Measurements from ENCODE around the gene RCSD1.

RCSD1 gene

GRCh38 chr1:167710836-167711235, 80.8 kb downstream of the RCSD1 start:
- Histone ChIP-seq H3K36me3 (replicated peaks; ENCODE audit: low read depth, low read length) (no peaks in the 10 kb centered on the region), H3K4me3 (ENCODE audit: low read length) (no peak overlapping the region), H4K20me1 (ENCODE audit: insufficient read depth, low read length) (no peaks in the 10 kb centered on the region), H3K9me3 (ENCODE audit: insufficient read depth, low read length) (no peaks in the 10 kb centered on the region), H3K27ac (ENCODE audit: low read length) (no peak overlapping the region), H3K27me3 (ENCODE audit: low read depth, low read length) (peaks cover 39% of the 10 kb centered on the region), H3K79me2 (ENCODE audit: low read length) (no peaks in the 10 kb centered on the region), H3K4me1 (ENCODE audit: low read length) (peaks cover 61% of the 10 kb centered on the region), H2AFZ (ENCODE audit: low read depth, low read length) (no peak overlapping the region), H3K4me2 (ENCODE audit: low read length) (peak overlapping the region; percentile 89; the same call in 1 of the 2 replicates), H3K9ac (ENCODE audit: low read length) (no peak overlapping the region)
- no peak for TF ChIP-seq EZH2phosphoT487 (IDR thresholded peaks at IDR 0.05; ENCODE audit: low read depth)
- TF ChIP-seq, protein P1, sequence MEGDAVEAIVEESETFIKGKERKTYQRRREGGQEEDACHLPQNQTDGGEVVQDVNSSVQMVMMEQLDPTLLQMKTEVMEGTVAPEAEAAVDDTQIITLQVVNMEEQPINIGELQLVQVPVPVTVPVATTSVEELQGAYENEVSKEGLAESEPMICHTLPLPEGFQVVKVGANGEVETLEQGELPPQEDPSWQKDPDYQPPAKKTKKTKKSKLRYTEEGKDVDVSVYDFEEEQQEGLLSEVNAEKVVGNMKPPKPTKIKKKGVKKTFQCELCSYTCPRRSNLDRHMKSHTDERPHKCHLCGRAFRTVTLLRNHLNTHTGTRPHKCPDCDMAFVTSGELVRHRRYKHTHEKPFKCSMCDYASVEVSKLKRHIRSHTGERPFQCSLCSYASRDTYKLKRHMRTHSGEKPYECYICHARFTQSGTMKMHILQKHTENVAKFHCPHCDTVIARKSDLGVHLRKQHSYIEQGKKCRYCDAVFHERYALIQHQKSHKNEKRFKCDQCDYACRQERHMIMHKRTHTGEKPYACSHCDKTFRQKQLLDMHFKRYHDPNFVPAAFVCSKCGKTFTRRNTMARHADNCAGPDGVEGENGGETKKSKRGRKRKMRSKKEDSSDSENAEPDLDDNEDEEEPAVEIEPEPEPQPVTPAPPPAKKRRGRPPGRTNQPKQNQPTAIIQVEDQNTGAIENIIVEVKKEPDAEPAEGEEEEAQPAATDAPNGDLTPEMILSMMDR (IDR thresholded peaks at IDR 0.05; ENCODE audit: low read depth, low read length) = no peak

- H3K36me3 ChIP-seq (replicated peaks; ENCODE audit: low read depth, low read length) = no peaks in the 10 kb centered on the region
- no peak overlapping the region for H3K4me3 ChIP-seq (ENCODE audit: low read length)
- H3K4me1 ChIP-seq (ENCODE audit: low read length) = peaks cover 53% of the 10 kb centered on the region
- no peaks in the 10 kb centered on the region for H4K20me1 ChIP-seq (ENCODE audit: insufficient read depth, low read length)
- H3K4me2 ChIP-seq (ENCODE audit: low read length) = no peak overlapping the region
- no peak overlapping the region for H3K9ac ChIP-seq (ENCODE audit: low read length)
- H2AFZ ChIP-seq (ENCODE audit: low read depth, low read length) = no peak overlapping the region
- no peaks in the 10 kb centered on the region for H3K9me3 ChIP-seq (ENCODE audit: insufficient read depth, low read length)
- TF ChIP-seq EZH2phosphoT487 (IDR thresholded peaks at IDR 0.05; ENCODE audit: low read depth) = no peak
- TF ChIP-seq, protein P1 (IDR thresholded peaks at IDR 0.05; ENCODE audit: low read depth, low read length) = no peak
- H3K79me2 ChIP-seq (ENCODE audit: low read length) = no peaks in the 10 kb centered on the region
- H3K27me3 ChIP-seq (ENCODE audit: low read depth, low read length) = peaks cover 29% of the 10 kb centered on the region
- no peak overlapping the region for H3K27ac ChIP-seq (ENCODE audit: low read length)
Observed at GRCh38 chr1:167711797-167712196, 81.8 kb downstream of the RCSD1 start.

- Histone ChIP-seq H2AFZ (ENCODE audit: low read depth, low read length) (peak overlapping the region; percentile 89), H3K27ac (ENCODE audit: low read length) (peak overlapping the region; percentile 80; the same call in 1 of the 2 replicates), H3K9ac (ENCODE audit: low read length) (peak overlapping the region; percentile 85), H3K36me3 (replicated peaks; ENCODE audit: low read depth, low read length) (no peaks in the 10 kb centered on the region), H3K4me3 (ENCODE audit: low read length) (peak overlapping the region; percentile 80), H3K9me3 (ENCODE audit: insufficient read depth, low read length) (no peaks in the 10 kb centered on the region), H3K4me2 (ENCODE audit: low read length) (peak overlapping the region; percentile 96), H3K27me3 (ENCODE audit: low read depth, low read length) (peaks cover 27% of the 10 kb centered on the region), H3K79me2 (ENCODE audit: low read length) (no peaks in the 10 kb centered on the region), H3K4me1 (ENCODE audit: low read length) (peaks cover 55% of the 10 kb centered on the region), H4K20me1 (ENCODE audit: insufficient read depth, low read length) (no peaks in the 10 kb centered on the region)
- TF ChIP-seq EZH2phosphoT487 (IDR thresholded peaks at IDR 0.05; ENCODE audit: low read depth) = no peak
- TF ChIP-seq, protein P1 (IDR thresholded peaks at IDR 0.05; ENCODE audit: low read depth, low read length) = no peak
Observed at GRCh38 chr1:167713330-167714081, 83.5 kb downstream of the RCSD1 start.

DNA sequence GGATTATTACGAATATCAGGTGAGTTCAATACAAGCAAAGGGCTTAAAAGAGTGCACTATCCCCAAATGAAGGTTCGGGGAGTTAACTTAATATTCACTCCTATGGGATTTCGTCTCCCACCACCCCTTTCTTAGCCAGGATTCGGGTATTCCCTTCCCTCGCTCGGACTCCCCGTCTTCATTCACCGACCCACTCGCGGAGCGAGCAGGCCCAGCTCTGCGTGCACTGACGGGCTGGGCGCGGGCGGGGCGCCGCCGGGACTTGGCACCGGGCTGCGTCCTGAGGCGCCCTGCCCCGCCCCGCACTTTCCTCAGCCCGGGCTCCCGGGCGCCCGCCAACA, 84.0 kb downstream of the RCSD1 start:
- Histone ChIP-seq H3K4me3 (ENCODE audit: low read length) (peak overlapping the region; percentile 80), H3K9me3 (ENCODE audit: insufficient read depth, low read length) (no peaks in the 10 kb centered on the region), H3K4me2 (ENCODE audit: low read length) (peak overlapping the region; percentile 96), H3K4me1 (ENCODE audit: low read length) (peaks cover 55% of the 10 kb centered on the region), H3K27ac (ENCODE audit: low read length) (peak overlapping the region; percentile 80), H2AFZ (ENCODE audit: low read depth, low read length) (peak overlapping the region; percentile 89), H3K36me3 (replicated peaks; ENCODE audit: low read depth, low read length) (no peaks in the 10 kb centered on the region), H4K20me1 (ENCODE audit: insufficient read depth, low read length) (no peaks in the 10 kb centered on the region), H3K79me2 (ENCODE audit: low read length) (no peaks in the 10 kb centered on the region), H3K9ac (ENCODE audit: low read length) (peak overlapping the region; percentile 85), H3K27me3 (ENCODE audit: low read depth, low read length) (peaks cover 27% of the 10 kb centered on the region)
- TF ChIP-seq EZH2phosphoT487 (IDR thresholded peaks at IDR 0.05; ENCODE audit: low read depth) = no peak
- TF ChIP-seq, protein P1 (IDR thresholded peaks at IDR 0.05; ENCODE audit: low read depth, low read length) = no peak
